IPS-20b (cell line): ENCODE measurements around the gene SLCO2B1.

Experiments
- H3K27ac ChIP-seq: one replicate; pipeline ENCODE4 v1.5.1; 2013; ENCODE audit warnings: low read length
- H3K27me3 ChIP-seq: 2 replicates; pipeline ENCODE4 v1.6.1; 2013; ENCODE audit warnings: mild to moderate bottlenecking, low read length, inconsistent platforms; ENCODE audit not compliant: insufficient read depth
- H3K36me3 ChIP-seq: 2 replicates; pipeline ENCODE4 v1.6.1; 2013; ENCODE audit warnings: low read depth, mild to moderate bottlenecking, inconsistent platforms, low read length, moderate library complexity; ENCODE audit not compliant: insufficient read depth
- H3K4me1 ChIP-seq: 2 replicates; pipeline ENCODE4 v1.6.1; 2013; ENCODE audit warnings: mild to moderate bottlenecking, control low read depth, inconsistent platforms, low read length, moderate library complexity; ENCODE audit not compliant: insufficient read depth
- H3K4me3 ChIP-seq: 2 replicates; pipeline ENCODE4 v1.5.1; 2013; ENCODE audit warnings: mild to moderate bottlenecking, low read length, inconsistent platforms
- H3K9ac ChIP-seq: 2 replicates; pipeline ENCODE4 v1.6.1; 2013; ENCODE audit warnings: low read depth, mild to moderate bottlenecking, inconsistent platforms, low read length, moderate library complexity
- H3K9me3 ChIP-seq: 2 replicates; pipeline ENCODE4 v1.6.1; 2013; ENCODE audit warnings: mild to moderate bottlenecking, low read depth, low read length, inconsistent platforms; ENCODE audit not compliant: insufficient read depth

Gene SLCO2B1

GRCh38 chr11:75146711-75147110 lies 4.2 kb upstream of the SLCO2B1 start:
- Histone ChIP-seq H3K27me3 (no peaks in the 10 kb centered on the region), H3K9me3 (no peaks in the 10 kb centered on the region), H3K36me3 (no peaks in the 10 kb centered on the region), H3K4me1 (no peaks in the 10 kb centered on the region), H3K9ac (no peak overlapping the region), H3K27ac (no peak overlapping the region), H3K4me3 (no peak overlapping the region)

- Histone ChIP-seq H3K9me3 (no peaks in the 10 kb centered on the region), H3K4me1 (no peaks in the 10 kb centered on the region), H3K27ac (no peak overlapping the region), H3K27me3 (no peaks in the 10 kb centered on the region), H3K4me3 (no peak overlapping the region), H3K9ac (no peak overlapping the region), H3K36me3 (no peaks in the 10 kb centered on the region)
These were observed 3.6 kb upstream of the SLCO2B1 start for GRCh38 chr11:75147191-75147874.

- Histone ChIP-seq H3K27ac (no peak overlapping the region), H3K27me3 (no peaks in the 10 kb centered on the region), H3K9me3 (no peaks in the 10 kb centered on the region), H3K9ac (no peak overlapping the region), H3K36me3 (no peaks in the 10 kb centered on the region), H3K4me3 (no peak overlapping the region), H3K4me1 (no peaks in the 10 kb centered on the region)
These were observed 3.0 kb upstream of the SLCO2B1 start for GRCh38 chr11:75147875-75148263.

- Histone ChIP-seq H3K27ac (no peak overlapping the region), H3K36me3 (no peaks in the 10 kb centered on the region), H3K4me3 (no peak overlapping the region), H3K9ac (no peak overlapping the region), H3K4me1 (no peaks in the 10 kb centered on the region), H3K9me3 (no peaks in the 10 kb centered on the region), H3K27me3 (no peaks in the 10 kb centered on the region)
These were observed 2.4 kb upstream of the SLCO2B1 start for GRCh38 chr11:75148436-75148983.

- Histone ChIP-seq H3K27me3 (no peaks in the 10 kb centered on the region), H3K9ac (no peak overlapping the region), H3K27ac (no peak overlapping the region), H3K4me1 (no peaks in the 10 kb centered on the region), H3K36me3 (no peaks in the 10 kb centered on the region), H3K4me3 (no peak overlapping the region), H3K9me3 (no peaks in the 10 kb centered on the region)
These were observed 991 bp upstream of the SLCO2B1 start for GRCh38 chr11:75149766-75150465.

- Histone ChIP-seq H3K9me3 (no peaks in the 10 kb centered on the region), H3K36me3 (no peaks in the 10 kb centered on the region), H3K4me1 (no peaks in the 10 kb centered on the region), H3K9ac (no peak overlapping the region), H3K27ac (no peak overlapping the region), H3K4me3 (no peak overlapping the region), H3K27me3 (no peaks in the 10 kb centered on the region)
These were observed 590 bp downstream of the SLCO2B1 start for GRCh38 chr11:75151346-75152047.

- no peaks in the 10 kb centered on the region for H3K36me3 ChIP-seq
- no peak overlapping the region for H3K9ac ChIP-seq
- no peak overlapping the region for H3K27ac ChIP-seq
- H3K9me3 ChIP-seq, result no peaks in the 10 kb centered on the region
- no peak overlapping the region for H3K4me3 ChIP-seq
- no peaks in the 10 kb centered on the region for H3K27me3 ChIP-seq
- H3K4me1 ChIP-seq, result no peaks in the 10 kb centered on the region
These were observed 1.2 kb downstream of the SLCO2B1 start for GRCh38 chr11:75152090-75152489.

- no peaks in the 10 kb centered on the region for H3K9me3 ChIP-seq
- H3K9ac ChIP-seq, result no peak overlapping the region
- no peaks in the 10 kb centered on the region for H3K4me1 ChIP-seq
- H3K36me3 ChIP-seq, result no peaks in the 10 kb centered on the region
- no peak overlapping the region for H3K27ac ChIP-seq
- no peak overlapping the region for H3K4me3 ChIP-seq
- H3K27me3 ChIP-seq, result no peaks in the 10 kb centered on the region
These were observed 1.9 kb downstream of the SLCO2B1 start for GRCh38 chr11:75152651-75153427.

GRCh38 chr11:75154646-75155569 lies 4.0 kb downstream of the SLCO2B1 start:
- no peak overlapping the region for H3K27ac ChIP-seq
- H3K27me3 ChIP-seq, result no peaks in the 10 kb centered on the region
- no peak overlapping the region for H3K4me3 ChIP-seq
- no peak overlapping the region for H3K9ac ChIP-seq
- no peaks in the 10 kb centered on the region for H3K36me3 ChIP-seq
- H3K9me3 ChIP-seq, result no peaks in the 10 kb centered on the region
- no peaks in the 10 kb centered on the region for H3K4me1 ChIP-seq

- Histone ChIP-seq H3K9me3 (no peaks in the 10 kb centered on the region), H3K4me1 (no peaks in the 10 kb centered on the region), H3K9ac (no peak overlapping the region), H3K27ac (no peak overlapping the region), H3K27me3 (no peaks in the 10 kb centered on the region), H3K4me3 (no peak overlapping the region), H3K36me3 (no peaks in the 10 kb centered on the region)
These were observed 4.9 kb downstream of the SLCO2B1 start for GRCh38 chr11:75155570-75156422.
